ENCODE results near the gene P3H3.

The P3H3 gene

GRCh38 chr12:6788972-6789924 lies 39.0 kb upstream of the P3H3 start, which contains the start of gene CD4:
Gene CD4, plus strand, starts transcription at chr12:6789528. Its CDS starts 10,611 bp downstream, at chr12:6800139.
- no peak for TF ChIP-seq ZNF274 (IDR thresholded peaks at IDR 0.05; ENCODE audit: low read depth, low read length)
- no peak within 1 kb of the TSS for H3K4me3 ChIP-seq (ENCODE audit: low read length)

GRCh38 chr12:6790496-6791150 lies 37.6 kb upstream of the P3H3 start:
- H3K4me3 ChIP-seq (ENCODE audit: low read length): no peak overlapping the region

GRCh38 chr12:6791931-6792520 lies 36.2 kb upstream of the P3H3 start:
- H3K4me3 ChIP-seq (ENCODE audit: low read length): no peak overlapping the region
- no peak for TF ChIP-seq ZNF274 (IDR thresholded peaks at IDR 0.05; ENCODE audit: low read depth, low read length)

More at GRCh38 chr12:6790496-6791150, 37.6 kb upstream of the P3H3 start:
- TF ChIP-seq ZNF274 (IDR thresholded peaks at IDR 0.05; ENCODE audit: low read depth, low read length): no peak

GRCh38 chr12:6792522-6793201 lies 35.5 kb upstream of the P3H3 start:
- no peak for TF ChIP-seq ZNF274 (IDR thresholded peaks at IDR 0.05; ENCODE audit: low read depth, low read length)
- H3K4me3 ChIP-seq (ENCODE audit: low read length): no peak overlapping the region

DNA sequence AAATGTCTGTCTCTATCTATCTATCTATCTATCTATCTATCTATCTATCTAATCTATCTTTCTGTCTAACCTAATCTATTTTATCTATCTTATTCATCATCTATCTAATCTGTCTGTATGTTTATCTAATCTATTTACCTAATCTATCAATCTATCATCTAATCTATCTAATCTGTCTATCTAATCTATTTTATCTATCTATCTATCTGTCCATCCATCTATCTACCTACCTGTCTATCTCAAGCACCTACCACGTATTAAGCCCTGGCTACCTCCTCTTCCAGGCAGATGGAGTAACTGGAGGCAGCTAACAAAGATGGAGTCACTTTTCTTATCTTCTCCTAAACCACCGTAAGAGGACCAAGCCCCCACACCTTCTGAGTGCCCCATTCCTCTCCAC lies 33.1 kb upstream of the P3H3 start:
- no peak overlapping the region for H3K4me3 ChIP-seq (ENCODE audit: low read length)
- TF ChIP-seq ZNF274 (IDR thresholded peaks at IDR 0.05; ENCODE audit: low read depth, low read length): no peak

DNA sequence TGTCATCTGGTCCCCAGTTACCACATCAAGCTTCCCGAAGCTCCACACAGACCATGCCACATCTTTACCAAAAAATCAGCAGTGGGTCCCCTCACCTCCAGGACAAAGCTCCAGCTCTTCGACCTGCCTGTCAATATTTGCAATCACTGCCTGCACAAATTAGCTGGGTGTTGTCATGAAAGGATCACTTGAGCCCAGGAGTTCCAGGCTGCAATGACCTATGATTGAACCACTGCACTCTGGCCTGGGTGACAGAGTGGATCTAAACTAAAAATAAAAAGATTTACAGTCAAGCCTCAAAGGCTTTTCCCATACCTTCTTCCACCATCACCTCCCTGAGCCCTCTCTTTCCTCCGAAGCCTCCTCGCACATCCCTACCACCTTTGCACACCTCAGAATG lies 31.6 kb upstream of the P3H3 start:
- no peak for TF ChIP-seq ZNF274 (IDR thresholded peaks at IDR 0.05; ENCODE audit: low read depth, low read length)
- H3K4me3 ChIP-seq (ENCODE audit: low read length): no peak overlapping the region

DNA sequence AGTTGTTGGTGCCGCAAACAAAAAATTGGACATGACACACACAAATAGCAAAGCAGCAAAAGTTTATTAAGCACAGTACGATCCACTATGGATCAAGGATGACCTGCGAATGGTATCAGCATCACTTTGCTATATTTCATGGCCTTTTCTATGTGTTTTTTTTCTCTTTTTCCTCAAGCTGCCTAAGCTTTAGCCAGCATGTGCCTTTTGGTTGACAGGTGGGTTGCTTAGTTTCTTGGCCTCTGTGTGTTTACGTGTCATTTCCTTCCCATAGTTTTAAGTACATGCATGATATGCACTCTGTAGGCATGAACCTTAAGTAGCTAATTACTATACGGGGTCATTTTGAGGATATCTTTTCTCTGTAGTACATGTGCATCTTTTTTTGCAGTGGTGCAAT lies 29.1 kb upstream of the P3H3 start:
- no peak overlapping the region for H3K4me3 ChIP-seq (ENCODE audit: low read length)
- TF ChIP-seq ZNF274 (IDR thresholded peaks at IDR 0.05; ENCODE audit: low read depth, low read length): no peak

GRCh38 chr12:6807170-6807569 lies 21.0 kb upstream of the P3H3 start:
- no peak overlapping the region for H3K4me3 ChIP-seq (ENCODE audit: low read length)
- TF ChIP-seq ZNF274 (IDR thresholded peaks at IDR 0.05; ENCODE audit: low read depth, low read length): no peak

- H3K4me3 ChIP-seq (ENCODE audit: low read length): no peak overlapping the region
- TF ChIP-seq ZNF274 (IDR thresholded peaks at IDR 0.05; ENCODE audit: low read depth, low read length): no peak
Observed at GRCh38 chr12:6809056-6809455, 19.2 kb upstream of the P3H3 start.

DNA sequence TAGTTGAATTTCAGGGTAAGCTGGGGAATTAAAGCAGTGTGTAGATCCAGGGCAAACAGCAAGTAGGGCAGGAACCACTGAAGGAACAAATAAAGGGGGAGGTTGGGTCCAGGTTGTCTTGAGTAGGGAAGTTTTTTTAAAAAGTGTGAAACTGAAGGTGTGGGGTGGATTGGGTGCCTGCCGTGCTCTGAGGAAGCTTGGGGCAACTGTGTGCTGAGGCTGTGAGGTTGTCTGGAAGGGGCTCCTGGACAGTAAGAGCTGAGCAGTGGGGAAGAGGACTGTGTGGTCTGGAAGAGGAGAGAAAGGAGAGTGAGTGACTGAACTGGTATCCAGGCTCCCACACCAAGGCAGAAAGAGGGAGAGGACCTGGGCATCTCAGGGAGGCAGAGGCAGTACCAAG lies 17.4 kb upstream of the P3H3 start:
- no peak for TF ChIP-seq ZNF274 (IDR thresholded peaks at IDR 0.05; ENCODE audit: low read depth, low read length)
- no peak overlapping the region for H3K4me3 ChIP-seq (ENCODE audit: low read length)

GRCh38 chr12:6813363-6813762 lies 14.8 kb upstream of the P3H3 start:
- H3K4me3 ChIP-seq (ENCODE audit: low read length): no peak overlapping the region

DNA sequence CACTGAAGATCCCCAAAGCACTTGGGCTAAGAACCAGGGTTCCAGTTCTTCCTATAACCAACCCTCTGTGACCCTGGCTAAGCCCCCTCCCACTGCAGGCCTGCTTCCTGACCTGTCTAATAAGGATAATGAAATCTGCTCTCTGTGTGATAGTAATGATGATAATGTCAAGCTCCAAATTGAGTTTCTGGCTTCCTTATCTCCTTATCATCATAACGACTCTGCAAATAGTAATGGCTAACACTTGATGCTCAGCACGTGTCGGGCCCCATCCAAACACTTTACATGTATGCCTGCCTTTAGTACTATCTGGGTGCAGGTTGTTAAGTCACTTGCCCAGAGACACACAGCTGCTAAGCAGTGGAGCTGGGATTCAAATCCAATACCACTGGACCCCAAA lies 11.6 kb upstream of the P3H3 start:
- no peak overlapping the region for H3K4me3 ChIP-seq (ENCODE audit: low read length)
- TF ChIP-seq ZNF274 (IDR thresholded peaks at IDR 0.05; ENCODE audit: low read depth, low read length): no peak

More at GRCh38 chr12:6813363-6813762, 14.8 kb upstream of the P3H3 start:
- no peak for TF ChIP-seq ZNF274 (IDR thresholded peaks at IDR 0.05; ENCODE audit: low read depth, low read length)

DNA sequence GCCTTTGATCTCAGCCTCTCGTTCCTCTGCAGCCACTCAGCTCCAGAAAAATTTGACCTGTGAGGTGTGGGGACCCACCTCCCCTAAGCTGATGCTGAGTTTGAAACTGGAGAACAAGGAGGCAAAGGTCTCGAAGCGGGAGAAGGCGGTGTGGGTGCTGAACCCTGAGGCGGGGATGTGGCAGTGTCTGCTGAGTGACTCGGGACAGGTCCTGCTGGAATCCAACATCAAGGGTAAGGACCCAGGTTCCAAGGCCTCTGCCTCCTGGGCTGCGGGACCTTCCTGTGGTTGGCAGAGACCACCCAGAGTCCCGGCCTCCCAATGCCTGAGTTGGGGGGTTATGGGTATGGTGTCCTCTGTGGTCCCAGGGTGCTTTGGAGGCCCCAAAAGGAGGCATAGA lies 11.1 kb upstream of the P3H3 start:
- TF ChIP-seq ZNF274 (IDR thresholded peaks at IDR 0.05; ENCODE audit: low read depth, low read length): no peak
- no peak overlapping the region for H3K4me3 ChIP-seq (ENCODE audit: low read length)

DNA sequence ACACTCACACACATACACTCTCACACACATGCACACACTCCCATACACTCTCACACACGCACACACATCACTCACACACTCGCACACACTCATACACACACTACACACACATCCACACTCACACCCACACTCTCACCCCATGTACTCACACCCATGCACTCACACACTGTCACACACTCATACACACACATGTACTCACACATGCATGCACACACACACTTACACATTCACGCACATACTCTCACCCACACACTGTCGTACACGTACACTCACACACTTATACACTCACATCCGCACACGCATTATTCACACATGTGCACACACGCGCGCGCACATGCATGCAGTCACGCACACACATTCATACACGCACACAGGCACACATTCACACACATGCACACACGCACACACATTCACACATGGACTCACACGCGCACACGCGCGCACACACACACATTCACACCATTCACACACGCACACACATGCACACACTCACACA lies 10.5 kb upstream of the P3H3 start:
- no peak overlapping the region for H3K4me3 ChIP-seq (ENCODE audit: low read length)
- no peak for TF ChIP-seq ZNF274 (IDR thresholded peaks at IDR 0.05; ENCODE audit: low read depth, low read length)

Measured in GM08714 (cell line).